Breast epithelium (tissue), 3 donors: ENCODE measurements around the gene SLC43A1.

Experiments used
- CTCF ChIP-seq, 3 donors: fragments of 450-650 bp; IDR thresholded peaks; one replicate each; pipeline ENCODE4 v1.5.1; 2016 to 2017; ENCODE audit warnings: antibody characterized with exemption in 3 of 3, mild to moderate bottlenecking in 3 of 3, moderate library complexity in 3 of 3
- POLR2AphosphoS5 ChIP-seq, 3 donors: sonication (generic); formaldehyde crosslinking; IDR thresholded peaks; one replicate each; pipeline ENCODE4 v1.6.1; 2017; ENCODE audit warnings: antibody characterized with exemption in 3 of 3

- no peak for TF ChIP-seq CTCF (IDR thresholded peaks at IDR 0.05)
- no peak for TF ChIP-seq POLR2AphosphoS5 (IDR thresholded peaks at IDR 0.05)
Observed at GRCh38 chr11:57502376-57502775, 13.1 kb downstream of the SLC43A1 start.
